Keratinocyte (primary cell): ENCODE results near the gene XIRP2. TPM values are rescaled to one million over a fixed set of nuclear protein-coding genes. Genes with fewer than 3 reads are reported as not detected.

ENCODE experiments used
- DNase-seq: peaks from one replicate; pipeline ENCODE4 v3.0.0-alpha.2; 2011; ENCODE audit warnings: low read depth, missing footprints, low spot score
- FAIRE-seq: peaks from 2 replicates; lab custom pipeline; 2011; peaks lifted over from hg19 to GRCh38; lab: Jason Lieb, UNC
- H2AFZ ChIP-seq: 2 replicates; pipeline ENCODE4 v1.6.0; 2012; ENCODE audit warnings: low read length, control low read depth, inconsistent platforms; ENCODE audit not compliant: control insufficient read depth
- H3K27ac ChIP-seq: 2 replicates; pipeline ENCODE4 v1.5.1; 2011; ENCODE audit warnings: low read length; ENCODE audit not compliant: control insufficient read depth, insufficient read depth
- H3K27me3 ChIP-seq: 3 replicates; pipeline ENCODE4 v1.6.0; 2011; ENCODE audit warnings: low read length; ENCODE audit not compliant: control insufficient read depth, insufficient read depth; ENCODE audit errors: extremely low read depth
- H3K36me3 ChIP-seq, 2 experiments: 2 replicates in 1 of 2; 3 replicates in 1 of 2; pipeline ENCODE4 v1.5.1; 2011; ENCODE audit warnings: low read length in 2 of 2, mild to moderate bottlenecking in 1 of 2; ENCODE audit not compliant: control insufficient read depth in 2 of 2, insufficient read depth in 2 of 2; ENCODE audit errors: extremely low read depth in 1 of 2
- H3K4me1 ChIP-seq: 3 replicates; pipeline ENCODE4 v1.5.1; 2011; ENCODE audit warnings: low read length; ENCODE audit not compliant: control insufficient read depth, insufficient read depth; ENCODE audit errors: extremely low read depth
- H3K4me2 ChIP-seq: 3 replicates; pipeline ENCODE4 v1.6.0; 2011; ENCODE audit warnings: low read depth, low read length; ENCODE audit not compliant: control insufficient read depth, insufficient read depth; ENCODE audit errors: extremely low read depth
- H3K4me3 ChIP-seq, 3 experiments: fragments of 200-600 bp in 1 of 3; sonication (generic) in 1 of 3; 2 replicates in 2 of 3; 3 replicates in 1 of 3; pipeline ENCODE4 v1.5.1; 2011 to 2016; ENCODE audit warnings: low read length in 3 of 3, mild to moderate bottlenecking in 3 of 3, control low read depth in 2 of 3, inconsistent platforms in 1 of 3, low read depth in 1 of 3, mixed read lengths in 1 of 3, mixed run types in 1 of 3, moderate library complexity in 1 of 3; ENCODE audit not compliant: control insufficient read depth in 2 of 3, insufficient read depth in 2 of 3; ENCODE audit errors: extremely low read depth in 1 of 3
- H3K79me2 ChIP-seq: 2 replicates; pipeline ENCODE4 v1.6.0; 2012; ENCODE audit warnings: low read length; ENCODE audit not compliant: control insufficient read depth, insufficient read depth
- H3K9ac ChIP-seq: 3 replicates; pipeline ENCODE4 v1.6.0; 2011; ENCODE audit warnings: low read length; ENCODE audit not compliant: control insufficient read depth, insufficient read depth; ENCODE audit errors: extremely low read depth
- H3K9me1 ChIP-seq: 3 replicates; pipeline ENCODE4 v1.6.0; 2011; ENCODE audit warnings: low read length; ENCODE audit not compliant: control insufficient read depth, insufficient read depth; ENCODE audit errors: extremely low read depth
- H3K9me3 ChIP-seq: 2 replicates; pipeline ENCODE4 v1.5.1; 2012; ENCODE audit warnings: low read depth, low read length; ENCODE audit not compliant: control insufficient read depth
- H4K20me1 ChIP-seq: 3 replicates; pipeline ENCODE4 v1.6.0; 2011; ENCODE audit warnings: low read length; ENCODE audit not compliant: control insufficient read depth, insufficient read depth; ENCODE audit errors: extremely low read depth
- EZH2 ChIP-seq: IDR thresholded peaks from one replicate; pipeline ENCODE4 v1.6.1; 2012; ENCODE audit warnings: inconsistent platforms, mild to moderate bottlenecking, low read length, moderate library complexity
- dilution Hi-C: fragments of 300-500 bp; cut with MboI; formaldehyde crosslinking; loops from one replicate; pipeline ENCODE4 v1.7.0; 2020; ENCODE audit warnings: low sequenced_read_pairs; ENCODE audit not compliant: extremely low pct_ligation_motif_present
- polyA plus RNA-seq, 5 experiments: library from polyadenylated mRNA; depleted of rRNA in 3 of 5; stranded (reverse) in 3 of 5; stranded (forward) in 1 of 5; unstranded in 1 of 5; fragments of >200 nt; gene quantifications; 1 replicate in 1 of 5; 2 replicates in 3 of 5; 3 replicates in 1 of 5; pipeline versions ENCODE4 v1.2.1 to v1.2.3, GENCODE V29; 2011 to 2012; ENCODE audit warnings: missing spikeins in 2 of 5, low read depth in 1 of 5, low replicate concordance in 1 of 5
- TF ChIP-seq, protein P1 (sequence below), 3 experiments: IDR thresholded peaks in 1 of 3; conservative IDR thresholded peaks in 1 of 3; optimal IDR thresholded peaks in 1 of 3; 2 replicates in 2 of 3; 3 replicates in 1 of 3; pipeline versions ENCODE3 to v1.5.1; 2011; ENCODE audit warnings: low read length in 3 of 3, mild to moderate bottlenecking in 3 of 3, moderate library complexity in 2 of 3, control low read depth in 1 of 3, inconsistent platforms in 1 of 3; ENCODE audit not compliant: insufficient read depth in 2 of 3; ENCODE audit errors: extremely low read depth in 1 of 3

The XIRP2 gene
- polyA plus RNA-seq, 1 donor (not counting 4 experiments of a cell fraction or from before 2014, with no cell fraction given): 0.01 TPM

DNA sequence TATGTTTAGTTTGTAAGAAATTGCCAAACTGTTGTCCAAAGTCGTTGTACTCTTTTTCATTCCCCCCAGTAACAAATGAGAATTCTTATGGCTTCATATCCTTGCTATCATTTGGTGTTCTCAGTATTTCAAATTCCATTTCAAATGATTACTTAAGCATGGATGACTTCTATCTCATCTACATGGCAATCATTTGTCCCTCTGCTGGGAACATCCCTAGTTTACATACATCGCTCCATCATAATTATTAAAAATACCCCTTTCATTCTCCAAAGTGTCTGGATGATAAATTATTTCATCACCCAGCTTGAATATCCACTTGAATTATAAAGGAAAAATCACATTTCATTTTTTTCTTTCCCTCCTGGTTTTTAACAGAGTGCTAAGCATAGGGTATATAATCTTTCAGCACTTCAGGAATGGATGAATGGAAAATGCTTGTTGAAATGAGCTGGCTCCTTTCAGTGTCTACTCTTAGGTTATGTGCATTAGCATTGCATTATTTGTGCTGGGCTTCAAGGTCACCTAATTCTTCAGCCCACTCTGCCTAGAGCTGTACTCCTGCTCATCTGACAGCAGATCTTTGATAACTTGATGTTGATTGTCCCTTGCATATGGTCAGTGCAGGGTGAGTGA, 33.1 kb downstream of the XIRP2 start:
- dilution Hi-C loops: no loop called here
- H3K4me1 ChIP-seq: no peaks in the 10 kb centered on the region
- H3K9me3 ChIP-seq: no peaks in the 10 kb centered on the region
- H3K36me3 ChIP-seq: no peaks in the 10 kb centered on the region
- H3K9ac ChIP-seq: no peak overlapping the region
- no peaks in the 10 kb centered on the region for H3K27me3 ChIP-seq
- H4K20me1 ChIP-seq: no peaks in the 10 kb centered on the region
- TF ChIP-seq, protein P1, sequence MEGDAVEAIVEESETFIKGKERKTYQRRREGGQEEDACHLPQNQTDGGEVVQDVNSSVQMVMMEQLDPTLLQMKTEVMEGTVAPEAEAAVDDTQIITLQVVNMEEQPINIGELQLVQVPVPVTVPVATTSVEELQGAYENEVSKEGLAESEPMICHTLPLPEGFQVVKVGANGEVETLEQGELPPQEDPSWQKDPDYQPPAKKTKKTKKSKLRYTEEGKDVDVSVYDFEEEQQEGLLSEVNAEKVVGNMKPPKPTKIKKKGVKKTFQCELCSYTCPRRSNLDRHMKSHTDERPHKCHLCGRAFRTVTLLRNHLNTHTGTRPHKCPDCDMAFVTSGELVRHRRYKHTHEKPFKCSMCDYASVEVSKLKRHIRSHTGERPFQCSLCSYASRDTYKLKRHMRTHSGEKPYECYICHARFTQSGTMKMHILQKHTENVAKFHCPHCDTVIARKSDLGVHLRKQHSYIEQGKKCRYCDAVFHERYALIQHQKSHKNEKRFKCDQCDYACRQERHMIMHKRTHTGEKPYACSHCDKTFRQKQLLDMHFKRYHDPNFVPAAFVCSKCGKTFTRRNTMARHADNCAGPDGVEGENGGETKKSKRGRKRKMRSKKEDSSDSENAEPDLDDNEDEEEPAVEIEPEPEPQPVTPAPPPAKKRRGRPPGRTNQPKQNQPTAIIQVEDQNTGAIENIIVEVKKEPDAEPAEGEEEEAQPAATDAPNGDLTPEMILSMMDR (optimal IDR thresholded peaks at IDR 0.05 in 1 of 3, IDR thresholded peaks at IDR 0.05 in 1 of 3, conservative IDR thresholded peaks at IDR 0.05 in 1 of 3; ENCODE audit: extremely low read depth in 1 of 3, insufficient read depth in 2 of 3, low read length in 3 of 3): no peak
- TF ChIP-seq EZH2: no peak
- H3K9me1 ChIP-seq: no peaks in the 10 kb centered on the region
- H3K4me2 ChIP-seq: no peak overlapping the region
- FAIRE-seq (no peak), DNase-seq (no peak)
- no peaks in the 10 kb centered on the region for H3K79me2 ChIP-seq
- H3K4me3 ChIP-seq: no peak overlapping the region
- H2AFZ ChIP-seq: no peak overlapping the region
- H3K27ac ChIP-seq: no peak overlapping the region

DNA sequence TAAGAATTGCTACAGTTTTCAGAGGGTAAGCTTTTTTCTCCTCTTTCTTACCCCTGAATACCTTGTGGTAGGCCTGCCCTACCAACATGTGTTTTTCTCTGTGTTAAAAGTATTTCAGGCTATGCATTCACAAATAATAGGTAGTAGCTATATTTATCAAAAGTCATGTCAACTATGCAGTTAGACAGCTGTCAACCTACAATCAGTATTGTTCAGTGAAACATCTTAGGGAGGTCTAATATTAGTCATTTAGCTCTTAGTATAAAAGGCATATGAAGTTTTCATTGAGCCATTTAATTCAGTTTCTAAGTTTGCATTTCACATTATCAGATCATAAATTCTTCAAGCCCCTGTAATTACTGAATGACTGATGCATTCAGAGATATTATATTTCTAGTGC, 36.7 kb downstream of the XIRP2 start:
- Histone ChIP-seq H2AFZ (no peak overlapping the region), H3K4me2 (no peak overlapping the region), H4K20me1 (no peaks in the 10 kb centered on the region), H3K36me3 (no peaks in the 10 kb centered on the region), H3K27me3 (no peaks in the 10 kb centered on the region), H3K27ac (no peak overlapping the region), H3K79me2 (no peaks in the 10 kb centered on the region), H3K4me1 (no peaks in the 10 kb centered on the region), H3K4me3 (no peak overlapping the region), H3K9me1 (no peaks in the 10 kb centered on the region), H3K9ac (no peak overlapping the region), H3K9me3 (no peaks in the 10 kb centered on the region)
- DNase-seq (no peak), FAIRE-seq (no peak)
- TF ChIP-seq, protein P1 (optimal IDR thresholded peaks at IDR 0.05 in 1 of 3, IDR thresholded peaks at IDR 0.05 in 1 of 3, conservative IDR thresholded peaks at IDR 0.05 in 1 of 3; ENCODE audit: extremely low read depth in 1 of 3, insufficient read depth in 2 of 3, low read length in 3 of 3): no peak
- no peak for TF ChIP-seq EZH2
- dilution Hi-C loops: no loop called here
